HL-60 (cell line): Measurements from ENCODE around the gene POLR1G.

Source experiments
- GABPA ChIP-seq: IDR thresholded peaks from 2 replicates; pipeline ENCODE4 v1.6.1; 2012; ENCODE audit warnings: low read depth
- POLR2AphosphoS5 ChIP-seq: IDR thresholded peaks from 2 replicates; pipeline ENCODE4 v1.6.1; 2012; ENCODE audit warnings: low read depth
- REST ChIP-seq: IDR thresholded peaks from 2 replicates; pipeline ENCODE4 v1.6.1; 2012; ENCODE audit warnings: low read depth; ENCODE audit not compliant: insufficient replicate concordance
- SPI1 ChIP-seq: IDR thresholded peaks from 2 replicates; pipeline ENCODE4 v1.6.1; 2012; ENCODE audit warnings: low read depth, mild to moderate bottlenecking, borderline replicate concordance
- TF ChIP-seq, protein P1 (sequence below): IDR thresholded peaks from one replicate; pipeline ENCODE4 v1.5.1; 2011; ENCODE audit warnings: low read length, control low read depth, inconsistent platforms; ENCODE audit not compliant: insufficient read depth

GRCh38 chr19:45368737-45369340 is 37.6 kb upstream of the POLR1G start:
- TF ChIP-seq, protein P1, sequence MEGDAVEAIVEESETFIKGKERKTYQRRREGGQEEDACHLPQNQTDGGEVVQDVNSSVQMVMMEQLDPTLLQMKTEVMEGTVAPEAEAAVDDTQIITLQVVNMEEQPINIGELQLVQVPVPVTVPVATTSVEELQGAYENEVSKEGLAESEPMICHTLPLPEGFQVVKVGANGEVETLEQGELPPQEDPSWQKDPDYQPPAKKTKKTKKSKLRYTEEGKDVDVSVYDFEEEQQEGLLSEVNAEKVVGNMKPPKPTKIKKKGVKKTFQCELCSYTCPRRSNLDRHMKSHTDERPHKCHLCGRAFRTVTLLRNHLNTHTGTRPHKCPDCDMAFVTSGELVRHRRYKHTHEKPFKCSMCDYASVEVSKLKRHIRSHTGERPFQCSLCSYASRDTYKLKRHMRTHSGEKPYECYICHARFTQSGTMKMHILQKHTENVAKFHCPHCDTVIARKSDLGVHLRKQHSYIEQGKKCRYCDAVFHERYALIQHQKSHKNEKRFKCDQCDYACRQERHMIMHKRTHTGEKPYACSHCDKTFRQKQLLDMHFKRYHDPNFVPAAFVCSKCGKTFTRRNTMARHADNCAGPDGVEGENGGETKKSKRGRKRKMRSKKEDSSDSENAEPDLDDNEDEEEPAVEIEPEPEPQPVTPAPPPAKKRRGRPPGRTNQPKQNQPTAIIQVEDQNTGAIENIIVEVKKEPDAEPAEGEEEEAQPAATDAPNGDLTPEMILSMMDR: no peak
- TF ChIP-seq GABPA: no peak
- TF ChIP-seq POLR2AphosphoS5: no peak
- no peak for TF ChIP-seq REST
- TF ChIP-seq SPI1: no peak
